Spleen (tissue), 11 donors: Measurements from ENCODE around the gene PLEKHM3. TPM values are rescaled to one million over a fixed set of nuclear protein-coding genes. Genes with fewer than 3 reads are reported as not detected.

Source experiments
- DNase-seq: peaks from one replicate; pipeline ENCODE4 v3.0.0-alpha.2; 2020
- H3K27ac ChIP-seq, 8 donors: fragments of 200-600 bp; sonication (generic) in 7 of 8; 1 replicate in 4 of 8; 2 replicates in 4 of 8; pipeline versions ENCODE4 v1.5.0 to v1.8.0; 2016 to 2021; ENCODE audit warnings: inconsistent platforms in 4 of 8, mild to moderate bottlenecking in 4 of 8, moderate library complexity in 1 of 8
- H3K27me3 ChIP-seq, 7 donors: fragments of 200-600 bp; sonication (generic) in 6 of 7; replicated peaks in 1 of 7; 1 replicate in 4 of 7; 2 replicates in 3 of 7; pipeline versions ENCODE4 v1.5.0 to v1.8.0; 2016 to 2021; ENCODE audit warnings: inconsistent platforms in 3 of 7, mild to moderate bottlenecking in 1 of 7
- H3K36me3 ChIP-seq, 6 donors: fragments of 200-600 bp; sonication (generic) in 5 of 6; 1 replicate in 4 of 6; 2 replicates in 2 of 6; pipeline versions ENCODE4 v1.5.0 to v1.8.0; 2016 to 2021; ENCODE audit warnings: inconsistent platforms in 2 of 6
- H3K4me1 ChIP-seq, 6 donors: fragments of 200-600 bp; sonication (generic) in 5 of 6; 1 replicate in 3 of 6; 2 replicates in 3 of 6; pipeline versions ENCODE4 v1.5.0 to v1.8.0; 2016 to 2021; ENCODE audit warnings: inconsistent platforms in 3 of 6
- H3K4me3 ChIP-seq, 8 donors: fragments of 200-600 bp; sonication (generic) in 7 of 8; 1 replicate in 4 of 8; 2 replicates in 4 of 8; pipeline versions ENCODE4 v1.5.0 to v1.8.0; 2016 to 2021; ENCODE audit warnings: inconsistent platforms in 4 of 8, mild to moderate bottlenecking in 4 of 8, moderate library complexity in 2 of 8
- H3K9me3 ChIP-seq, 8 donors: fragments of 200-600 bp; sonication (generic) in 7 of 8; 1 replicate in 4 of 8; 2 replicates in 4 of 8; pipeline versions ENCODE4 v1.5.0 to v1.8.0; 2016 to 2021; ENCODE audit warnings: inconsistent platforms in 4 of 8
- POLR2A ChIP-seq, 3 donors: fragments of 450-650 bp; IDR thresholded peaks; one replicate each; pipeline ENCODE4 v1.5.1; 2017; ENCODE audit warnings: antibody characterized with exemption in 3 of 3, mild to moderate bottlenecking in 1 of 3
- POLR2AphosphoS5 ChIP-seq, 3 donors: sonication (generic); formaldehyde crosslinking; IDR thresholded peaks; one replicate each; pipeline ENCODE4 v1.5.1; 2017; ENCODE audit warnings: antibody characterized with exemption in 3 of 3
- WGBS, 5 donors: extraction: QIAGEN DNeasy Blood & Tissue Kit in 3 of 5; methylation state at CpG; one replicate each; pipeline versions ENCODE4 v1.1.5 to v1.1.7; 2013 to 2018; 5-methylcytosine and 5-hydroxymethylcytosine counted together
- intact Hi-C: fragments of 100-400 bp; cut with DNase I; formaldehyde crosslinking; loops from one replicate; pipeline ENCODE4 v1.15.0; 2023; ENCODE audit warnings: low total_unique reads
- polyA plus RNA-seq, 3 donors: library from polyadenylated mRNA; stranded (reverse); fragments of 200-250 nt; gene quantifications; one replicate each; pipeline ENCODE4 v1.2.1, GENCODE V29; 2013
- total RNA-seq, 7 donors: library from RNA; depleted of rRNA in 3 of 7; stranded (reverse); fragments of >200 nt in 3 of 7; fragmentation: NEBNext Ultra II Directional in 4 of 7; extraction: Animal tissue kit (Norgen Biotek cat#: 25700) in 4 of 7; gene quantifications; one replicate each; pipeline versions ENCODE4 v1.1.0 to v1.2.1, GENCODE V29; 2016 to 2021
- TF ChIP-seq, protein P1 (sequence below), 11 experiments: fragments of 200-600 bp in 7 of 11; fragments of 450-650 bp in 4 of 11; sonication (generic) in 4 of 11; IDR thresholded peaks in 8 of 11; conservative IDR thresholded peaks in 3 of 11; 1 replicate in 7 of 11; 2 replicates in 4 of 11; pipeline versions ENCODE4 v1.4.0 to v1.8.0; 2016 to 2021; ENCODE audit warnings: antibody characterized with exemption in 11 of 11, inconsistent platforms in 4 of 11, mild to moderate bottlenecking in 1 of 11
- donor health status: healthy with polysubstance abuse.
- donor health status: DM: no; HTN: no; CAD: no; lungs with moderate emphysema.
- donor health status: DM: no; HTN: no; CAD: no.
- donor health status: Bipolar disorder and iron deficiency.
- donor health status: healthy.
- donor health status: DM: no; HTN: no; CAD: no.
- donor health status: DM: yes; HTN: yes; CAD: no.

The PLEKHM3 gene
- total and polyA plus RNA-seq, 10 donors = 2.4 to 24.3 (median 18.3) TPM

DNA sequence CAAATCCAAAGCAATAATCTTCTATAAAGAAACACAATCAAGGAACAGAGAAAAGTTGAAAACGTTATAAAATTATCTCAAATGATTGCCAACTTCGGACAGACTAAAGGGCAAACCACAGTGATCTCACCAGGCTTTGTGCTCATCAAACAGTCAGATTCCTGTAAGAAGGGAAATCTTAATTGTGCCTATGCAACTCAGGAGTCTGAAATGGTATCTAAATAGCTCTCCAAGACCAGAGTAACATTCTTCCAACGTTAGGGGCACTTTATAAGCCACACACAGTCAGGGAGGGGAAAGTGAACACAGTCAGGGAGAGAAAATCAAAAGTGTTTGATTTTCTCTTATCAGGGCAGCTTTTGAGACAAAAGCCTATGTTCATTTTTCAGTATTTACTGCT is 29.4 kb downstream of the PLEKHM3 start:
- 62 to 80% (median 77%) methylated on average over 3 of the region's 3 CpGs for WGBS, 5 donors
- no peak overlapping the region for H3K27ac ChIP-seq
- TF ChIP-seq POLR2AphosphoS5 (IDR thresholded peaks at IDR 0.05) (no peak), POLR2A (IDR thresholded peaks at IDR 0.05) (no peak)
- TF ChIP-seq, protein P1, sequence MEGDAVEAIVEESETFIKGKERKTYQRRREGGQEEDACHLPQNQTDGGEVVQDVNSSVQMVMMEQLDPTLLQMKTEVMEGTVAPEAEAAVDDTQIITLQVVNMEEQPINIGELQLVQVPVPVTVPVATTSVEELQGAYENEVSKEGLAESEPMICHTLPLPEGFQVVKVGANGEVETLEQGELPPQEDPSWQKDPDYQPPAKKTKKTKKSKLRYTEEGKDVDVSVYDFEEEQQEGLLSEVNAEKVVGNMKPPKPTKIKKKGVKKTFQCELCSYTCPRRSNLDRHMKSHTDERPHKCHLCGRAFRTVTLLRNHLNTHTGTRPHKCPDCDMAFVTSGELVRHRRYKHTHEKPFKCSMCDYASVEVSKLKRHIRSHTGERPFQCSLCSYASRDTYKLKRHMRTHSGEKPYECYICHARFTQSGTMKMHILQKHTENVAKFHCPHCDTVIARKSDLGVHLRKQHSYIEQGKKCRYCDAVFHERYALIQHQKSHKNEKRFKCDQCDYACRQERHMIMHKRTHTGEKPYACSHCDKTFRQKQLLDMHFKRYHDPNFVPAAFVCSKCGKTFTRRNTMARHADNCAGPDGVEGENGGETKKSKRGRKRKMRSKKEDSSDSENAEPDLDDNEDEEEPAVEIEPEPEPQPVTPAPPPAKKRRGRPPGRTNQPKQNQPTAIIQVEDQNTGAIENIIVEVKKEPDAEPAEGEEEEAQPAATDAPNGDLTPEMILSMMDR (IDR thresholded peaks at IDR 0.05 in 8 of 11, conservative IDR thresholded peaks at IDR 0.05 in 3 of 11) = no peak
- no peaks in the 10 kb centered on the region for H3K9me3 ChIP-seq
- no peaks in the 10 kb centered on the region for H3K27me3 ChIP-seq
- no peak overlapping the region for H3K4me3 ChIP-seq
- intact Hi-C loops = no loop called here
- H3K36me3 ChIP-seq = peaks cover 0 to 39% (median 12%) of the 10 kb centered on the region in 6 donors
- DNase-seq = no peak
- H3K4me1 ChIP-seq = peaks cover 0 to 34% (median 4%) of the 10 kb centered on the region in 6 donors

- TF ChIP-seq POLR2AphosphoS5 (IDR thresholded peaks at IDR 0.05) = no peak
- no peak for TF ChIP-seq POLR2A (IDR thresholded peaks at IDR 0.05)
- TF ChIP-seq, protein P1 (IDR thresholded peaks at IDR 0.05 in 8 of 11, conservative IDR thresholded peaks at IDR 0.05 in 3 of 11) = no peak
- Histone ChIP-seq H3K4me3 (no peak overlapping the region), H3K27me3 (no peaks in the 10 kb centered on the region), H3K4me1 (peaks cover 0 to 34% (median 4%) of the 10 kb centered on the region in 6 donors), H3K36me3 (peaks cover 0 to 12% (median 0%) of the 10 kb centered on the region in 6 donors), H3K9me3 (no peaks in the 10 kb centered on the region), H3K27ac (no peak overlapping the region)
- intact Hi-C loops = no loop called here
- WGBS, 5 donors = 83 to 88% (median 84%) methylated on average over 4 of the region's 4 CpGs
- DNase-seq = no peak
Measured at GRCh38 chr2:207993151-207993763, 32.1 kb downstream of the PLEKHM3 start.

DNA sequence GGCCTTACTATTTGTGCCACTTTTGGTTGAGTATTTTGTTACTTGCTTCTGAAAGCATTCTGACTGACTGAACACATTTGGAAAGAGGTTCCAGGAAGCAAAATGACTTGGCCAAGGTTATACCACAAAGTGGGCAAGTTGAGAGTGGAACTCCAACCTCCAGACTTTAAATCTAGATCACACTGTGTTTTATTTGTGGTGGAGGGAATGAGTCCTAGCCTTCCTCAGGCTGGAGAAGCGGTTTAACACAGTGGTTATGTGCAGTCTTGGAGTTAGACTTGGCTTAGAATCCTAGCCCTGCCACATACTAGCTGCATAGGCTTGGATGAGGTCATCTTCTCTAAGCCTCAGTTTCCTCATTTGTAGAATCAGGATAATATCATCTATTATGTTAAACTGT is 33.4 kb downstream of the PLEKHM3 start:
- 92 to 100% (median 96%) methylated on average over 1 of the region's 1 CpG for WGBS, 5 donors
- peaks cover 0 to 4% (median 0%) of the 10 kb centered on the region in 6 donors for H3K36me3 ChIP-seq
- TF ChIP-seq POLR2A (IDR thresholded peaks at IDR 0.05) (no peak), POLR2AphosphoS5 (IDR thresholded peaks at IDR 0.05) (no peak)
- TF ChIP-seq, protein P1 (IDR thresholded peaks at IDR 0.05 in 8 of 11, conservative IDR thresholded peaks at IDR 0.05 in 3 of 11) = no peak
- DNase-seq = no peak
- no peaks in the 10 kb centered on the region for H3K9me3 ChIP-seq
- H3K4me1 ChIP-seq = peaks cover 0 to 23% (median 4%) of the 10 kb centered on the region in 6 donors
- no peak overlapping the region for H3K27ac ChIP-seq
- no peak overlapping the region for H3K4me3 ChIP-seq
- intact Hi-C loops = no loop called here
- H3K27me3 ChIP-seq = no peaks in the 10 kb centered on the region

- Histone ChIP-seq H3K4me3 (no peak overlapping the region), H3K27me3 (no peaks in the 10 kb centered on the region), H3K9me3 (no peaks in the 10 kb centered on the region), H3K4me1 (peaks cover 0 to 22% (median 6%) of the 10 kb centered on the region in 6 donors), H3K36me3 (peaks cover 0 to 4% (median 0%) of the 10 kb centered on the region in 6 donors), H3K27ac (no peak overlapping the region)
- DNase-seq = no peak
- intact Hi-C loops = no loop called here
- TF ChIP-seq, protein P1 (IDR thresholded peaks at IDR 0.05 in 8 of 11, conservative IDR thresholded peaks at IDR 0.05 in 3 of 11) = no peak
- TF ChIP-seq POLR2A (IDR thresholded peaks at IDR 0.05) (no peak), POLR2AphosphoS5 (IDR thresholded peaks at IDR 0.05) (no peak)
Measured at GRCh38 chr2:207990784-207991183, 34.5 kb downstream of the PLEKHM3 start.
